CD4-positive, CD25-positive, alpha-beta regulatory T cell (primary cell): ENCODE data around the gene TMSB10. TPM values are rescaled to one million over a fixed set of nuclear protein-coding genes. Genes with fewer than 3 reads are reported as not detected.

Source experiments
- ATAC-seq, 2 donors: fragments of 150-1000 bp; cut with Tn5 transposase; one replicate each; pipeline ENCODE4 v1.10.0; 2021; ENCODE audit warnings: low read depth in 2 of 2, moderate number of reproducible peaks in 2 of 2, moderate library complexity in 1 of 2
- DNase-seq, 3 donors: peaks; one replicate each; pipeline versions ENCODE4 v3.0.0 to v3.0.0-alpha.2; 2012 to 2022; ENCODE audit warnings: mixed read lengths in 1 of 3
- H3K27ac ChIP-seq: one replicate; pipeline ENCODE4 v1.7.0; 2013; ENCODE audit warnings: mild to moderate bottlenecking, low read length; ENCODE audit not compliant: insufficient read depth, poor library complexity, severe bottlenecking
- H3K27me3 ChIP-seq: one replicate; pipeline ENCODE4 v1.7.0; 2013; ENCODE audit warnings: low read length; ENCODE audit not compliant: control insufficient read depth, insufficient read depth
- H3K36me3 ChIP-seq: one replicate; pipeline ENCODE4 v1.7.0; 2013; ENCODE audit warnings: mild to moderate bottlenecking, low read length, moderate library complexity; ENCODE audit not compliant: control insufficient read depth, insufficient read depth
- H3K4me1 ChIP-seq: 2 replicates; pipeline ENCODE4 v1.7.0; 2013; ENCODE audit warnings: mild to moderate bottlenecking, low read length; ENCODE audit not compliant: insufficient read depth, control insufficient read depth, poor library complexity, severe bottlenecking
- H3K4me3 ChIP-seq: one replicate; pipeline ENCODE4 v1.7.0; 2013; ENCODE audit warnings: low read depth, mild to moderate bottlenecking, low read length, moderate library complexity
- H3K9me3 ChIP-seq, 2 experiments: 1 replicate in 1 of 2; 2 replicates in 1 of 2; pipeline ENCODE4 v1.7.0; 2013; ENCODE audit warnings: low read length in 2 of 2, mild to moderate bottlenecking in 1 of 2, moderate library complexity in 1 of 2; ENCODE audit not compliant: control insufficient read depth in 2 of 2
- H3K27ac Mint-ChIP-seq, 3 donors: one replicate each; pipeline ENCODE4 v1.8.0; 2020 to 2022; ENCODE audit warnings: mild to moderate bottlenecking in 3 of 3, mixed read lengths in 3 of 3, moderate library complexity in 2 of 3
- H3K27me3 Mint-ChIP-seq: one replicate; pipeline ENCODE4 v1.8.0; 2022; ENCODE audit warnings: mild to moderate bottlenecking, mixed read lengths
- H3K36me3 Mint-ChIP-seq: one replicate; pipeline ENCODE4 v1.8.0; 2020; ENCODE audit warnings: mixed read lengths
- H3K4me1 Mint-ChIP-seq, 4 donors: one replicate each; pipeline ENCODE4 v1.8.0; 2020 to 2022; ENCODE audit warnings: mixed read lengths in 4 of 4, mild to moderate bottlenecking in 1 of 4
- H3K4me3 Mint-ChIP-seq, 4 donors: one replicate each; pipeline ENCODE4 v1.8.0; 2020 to 2022; ENCODE audit warnings: mild to moderate bottlenecking in 4 of 4, mixed read lengths in 4 of 4, moderate library complexity in 3 of 4
- H3K9me3 Mint-ChIP-seq, 7 donors: one replicate each; pipeline ENCODE4 v1.8.0; 2020 to 2022; ENCODE audit warnings: mixed read lengths in 7 of 7, mild to moderate bottlenecking in 3 of 7, moderate library complexity in 2 of 7
- polyA plus RNA-seq, 4 donors: library from polyadenylated mRNA; unstranded; fragments of 300-500 nt; fragmentation: Illumina TruSeq; gene quantifications; one replicate each; pipeline ENCODE4 v1.2.3, GENCODE V29; 2021
- total RNA-seq: library from RNA; stranded (reverse); gene quantifications from one replicate; pipeline ENCODE4 v1.2.3, GENCODE V29; 2022

Gene TMSB10
- total and polyA plus RNA-seq, 5 donors from 2014 or later: 2,468 to 10,693 (median 7,091) TPM

DNA sequence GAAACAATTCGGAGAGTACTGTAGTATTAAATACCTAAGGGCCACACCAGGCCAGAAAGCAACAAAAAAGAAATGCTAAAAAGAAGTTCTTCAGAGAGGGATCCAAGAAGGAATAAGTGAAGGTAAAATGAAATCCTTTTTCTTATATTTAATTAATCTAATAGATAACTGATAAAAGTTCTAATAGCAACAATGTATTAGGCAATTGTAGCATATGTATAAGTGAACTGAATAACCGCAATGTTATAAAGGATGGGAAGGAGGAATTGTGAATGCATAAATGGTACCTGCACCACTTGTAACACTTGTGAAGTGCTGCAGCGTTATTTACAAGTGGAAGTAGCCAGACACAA lies 21.8 kb downstream of the TMSB10 start:
- ATAC-seq: no peak
- H3K36me3 ChIP-seq: no peaks in the 10 kb centered on the region
- no peak for DNase-seq
- Mint-ChIP-seq H3K36me3 (peaks cover 3% of the 10 kb centered on the region), H3K9me3 (peaks cover 0 to 3% (median 0%) of the 10 kb centered on the region in 7 donors), H3K27ac (peak overlapping the region; percentile 95 to 100 (median 97)), H3K27me3 (no peaks in the 10 kb centered on the region), H3K4me1 (peaks cover 34 to 72% (median 49%) of the 10 kb centered on the region in 4 donors), H3K4me3 (peak overlapping the region; percentile 95 to 98 (median 97))
- H3K9me3 ChIP-seq: no peaks in the 10 kb centered on the region
- no peaks in the 10 kb centered on the region for H3K27me3 ChIP-seq
- peak overlapping the region; percentile 83 for H3K4me3 ChIP-seq
- H3K4me1 ChIP-seq: peaks cover 72% of the 10 kb centered on the region
- peak overlapping the region; percentile 82 for H3K27ac ChIP-seq

- Mint-ChIP-seq H3K27ac (peak overlapping the region; percentile 75 to 96 (median 79)), H3K36me3 (peaks cover 6% of the 10 kb centered on the region), H3K27me3 (no peaks in the 10 kb centered on the region), H3K4me3 (peak overlapping the region in 3 of 4 donors; percentile 36 to 69 (median 45)), H3K9me3 (no peaks in the 10 kb centered on the region), H3K4me1 (peaks cover 25 to 50% (median 38%) of the 10 kb centered on the region in 4 donors)
- ATAC-seq (no peak), DNase-seq (peak in 1 of 3 donors; percentile 33)
- H3K27ac ChIP-seq: no peak overlapping the region
- H3K4me3 ChIP-seq: peak overlapping the region; percentile 49
- H3K9me3 ChIP-seq: no peaks in the 10 kb centered on the region
- H3K4me1 ChIP-seq: peaks cover 46% of the 10 kb centered on the region
- no peaks in the 10 kb centered on the region for H3K27me3 ChIP-seq
- H3K36me3 ChIP-seq: no peaks in the 10 kb centered on the region
Observed at GRCh38 chr2:84931384-84931821, 25.9 kb downstream of the TMSB10 start.

DNA sequence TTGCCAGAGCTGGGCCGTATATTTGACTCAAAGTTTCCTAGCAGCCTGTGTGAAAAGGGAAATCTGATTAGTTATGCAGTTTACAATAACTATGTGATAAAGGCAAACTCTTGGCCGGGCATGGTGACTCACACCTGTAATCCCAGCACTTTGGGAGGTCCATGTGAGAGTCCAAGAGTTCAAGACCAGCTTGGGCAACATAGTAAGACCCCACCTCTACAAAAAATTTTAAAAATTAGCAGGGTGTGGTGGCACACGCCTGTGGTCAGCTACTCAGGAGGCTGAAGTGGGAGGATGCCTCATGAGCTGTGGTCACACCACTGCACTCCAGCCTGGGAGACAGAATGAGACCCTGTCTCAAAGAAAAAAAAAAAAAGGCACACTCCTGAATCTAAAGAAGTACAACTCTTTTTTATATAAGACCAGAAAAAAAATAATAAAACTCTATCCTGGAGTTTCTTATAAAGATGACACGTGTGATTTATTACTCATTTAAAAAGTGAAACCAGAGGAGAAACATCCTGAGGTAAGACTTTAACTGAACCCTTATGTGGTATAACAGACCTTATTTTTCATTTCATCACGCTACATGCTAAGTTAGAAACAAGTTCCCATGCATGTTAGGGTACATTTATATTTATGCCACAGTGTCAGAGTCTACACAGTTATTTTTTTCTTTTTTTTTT lies 32.9 kb downstream of the TMSB10 start:
- Histone ChIP-seq H3K36me3 (peaks cover 3% of the 10 kb centered on the region), H3K4me1 (peaks cover 19% of the 10 kb centered on the region), H3K9me3 (no peaks in the 10 kb centered on the region), H3K4me3 (peak overlapping the region; percentile 76), H3K27me3 (no peaks in the 10 kb centered on the region), H3K27ac (peak overlapping the region; percentile 95)
- peaks cover 3% of the 10 kb centered on the region for H3K36me3 Mint-ChIP-seq
- DNase-seq (peak; percentile 31 to 89 (median 76)), ATAC-seq (peak; percentile 73 to 77)
- H3K9me3 Mint-ChIP-seq: peaks cover 0 to 1% (median 0%) of the 10 kb centered on the region in 7 donors
- H3K4me3 Mint-ChIP-seq: peak overlapping the region; percentile 72 to 84 (median 78)
- H3K27me3 Mint-ChIP-seq: no peaks in the 10 kb centered on the region
- H3K27ac Mint-ChIP-seq: peak overlapping the region; percentile 95 to 97 (median 97)
- H3K4me1 Mint-ChIP-seq: peaks cover 12 to 44% (median 31%) of the 10 kb centered on the region in 4 donors

DNA sequence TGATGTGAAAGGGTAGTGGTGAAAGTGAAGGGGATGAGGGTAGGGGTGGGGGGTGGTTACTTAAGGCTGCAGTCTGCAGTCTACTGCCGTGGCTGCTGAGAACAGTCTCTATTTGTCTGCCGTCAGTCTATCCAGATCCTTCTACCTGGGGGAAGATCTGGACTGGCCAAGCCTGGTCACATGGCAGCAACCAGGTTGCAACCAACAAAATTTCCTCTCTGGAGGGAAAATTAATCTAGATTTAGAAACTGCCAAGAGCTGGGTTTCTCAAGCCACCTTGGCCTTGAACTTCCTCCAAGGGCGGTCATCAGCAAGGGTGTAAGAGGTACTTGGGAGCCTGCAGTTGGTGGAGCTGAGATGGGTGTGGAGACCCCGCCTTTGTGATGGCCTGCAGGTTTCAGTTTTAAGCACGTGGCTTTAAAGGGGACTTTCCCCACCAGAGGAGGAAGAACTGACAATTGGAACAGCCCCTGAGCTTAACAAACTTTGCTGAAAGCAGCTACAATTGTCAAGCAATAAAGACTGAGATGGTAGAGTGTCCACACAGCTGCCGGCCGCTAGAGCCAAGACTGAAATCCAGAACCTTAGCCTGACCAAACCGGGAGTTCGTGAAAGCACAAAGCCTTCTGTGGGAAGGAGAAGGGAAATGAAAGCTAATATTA lies 34.1 kb downstream of the TMSB10 start:
- Histone ChIP-seq H3K9me3 (no peaks in the 10 kb centered on the region), H3K27me3 (no peaks in the 10 kb centered on the region), H3K27ac (peak overlapping the region; percentile 95), H3K4me1 (peaks cover 19% of the 10 kb centered on the region), H3K4me3 (peak overlapping the region; percentile 76), H3K36me3 (peaks cover 3% of the 10 kb centered on the region)
- peaks cover 12 to 41% (median 32%) of the 10 kb centered on the region in 4 donors for H3K4me1 Mint-ChIP-seq
- H3K36me3 Mint-ChIP-seq: peaks cover 3% of the 10 kb centered on the region
- H3K27me3 Mint-ChIP-seq: no peaks in the 10 kb centered on the region
- H3K27ac Mint-ChIP-seq: peak overlapping the region; percentile 95 to 97 (median 97)
- DNase-seq (peak; percentile 71 to 98 (median 83)), ATAC-seq (peak; percentile 84 to 85)
- H3K9me3 Mint-ChIP-seq: peaks cover 0 to 1% (median 0%) of the 10 kb centered on the region in 7 donors
- H3K4me3 Mint-ChIP-seq: peak overlapping the region; percentile 72 to 84 (median 78)

DNA sequence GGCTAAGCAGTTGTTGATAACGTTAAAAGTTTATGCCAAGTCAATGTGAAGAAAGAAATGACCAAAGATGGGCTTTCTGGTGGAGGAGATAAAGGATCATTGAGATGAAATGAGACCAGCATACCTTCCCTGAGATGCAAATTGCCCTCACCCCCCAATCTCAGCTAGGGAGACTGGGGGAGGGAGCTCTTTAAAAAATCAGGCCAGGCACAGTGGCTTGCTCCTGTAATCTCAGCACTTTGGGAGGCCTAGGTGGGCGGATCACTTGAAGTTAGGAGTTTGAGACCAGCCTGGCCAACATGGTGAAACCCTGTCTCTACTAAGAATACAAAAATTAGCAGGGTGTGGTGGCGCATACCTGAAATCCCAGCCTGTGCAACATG lies 34.6 kb downstream of the TMSB10 start:
- Mint-ChIP-seq H3K36me3 (peaks cover 3% of the 10 kb centered on the region), H3K4me1 (peaks cover 12 to 47% (median 37%) of the 10 kb centered on the region in 4 donors), H3K27me3 (no peaks in the 10 kb centered on the region), H3K4me3 (peak overlapping the region; percentile 72 to 84 (median 78)), H3K27ac (peak overlapping the region; percentile 95 to 97 (median 97)), H3K9me3 (peaks cover 0 to 1% (median 0%) of the 10 kb centered on the region in 7 donors)
- Histone ChIP-seq H3K4me3 (peak overlapping the region; percentile 76), H3K27me3 (no peaks in the 10 kb centered on the region), H3K27ac (peak overlapping the region; percentile 95), H3K36me3 (peaks cover 3% of the 10 kb centered on the region), H3K9me3 (no peaks in the 10 kb centered on the region), H3K4me1 (peaks cover 20% of the 10 kb centered on the region)
- no peak for DNase-seq
- ATAC-seq: no peak

DNA sequence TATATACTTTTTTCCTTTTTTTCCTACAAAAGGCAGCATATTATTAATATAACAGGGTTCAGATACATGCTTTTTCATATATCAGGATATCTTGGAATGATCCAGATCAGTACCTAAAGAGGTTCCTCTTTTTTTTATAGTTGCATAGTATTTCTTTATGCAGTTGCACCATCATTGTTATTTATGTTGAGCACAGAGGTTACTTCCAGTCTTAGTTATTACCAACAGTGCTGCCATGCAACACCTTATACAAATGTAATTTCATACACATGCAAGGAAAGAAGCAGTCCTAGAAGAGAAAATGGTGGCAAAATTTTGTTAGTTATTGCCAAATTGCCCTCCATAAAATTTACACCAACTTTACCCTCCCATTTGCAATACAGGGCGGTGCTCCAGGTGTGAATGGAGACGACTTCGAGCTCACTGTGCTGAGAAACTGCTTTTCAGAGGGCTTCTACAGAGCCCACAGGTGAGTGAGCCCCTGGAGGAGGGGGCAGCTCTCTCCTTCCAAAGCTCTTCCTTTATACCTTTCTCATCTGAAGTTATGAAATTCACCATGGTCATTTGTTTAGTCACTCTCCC lies 35.5 kb downstream of the TMSB10 start:
- no peak for DNase-seq
- ATAC-seq: no peak
- Histone ChIP-seq H3K9me3 (no peaks in the 10 kb centered on the region), H3K4me1 (peaks cover 28% of the 10 kb centered on the region), H3K27ac (peak overlapping the region; percentile 95), H3K4me3 (no peak overlapping the region), H3K36me3 (peaks cover 3% of the 10 kb centered on the region), H3K27me3 (no peaks in the 10 kb centered on the region)
- Mint-ChIP-seq H3K27me3 (no peaks in the 10 kb centered on the region), H3K4me3 (no peak overlapping the region), H3K36me3 (no peaks in the 10 kb centered on the region), H3K4me1 (peaks cover 12 to 52% (median 40%) of the 10 kb centered on the region in 4 donors), H3K9me3 (peaks cover 0 to 1% (median 0%) of the 10 kb centered on the region in 7 donors), H3K27ac (peak overlapping the region in 2 of 3 donors; percentile 1 to 62)

DNA sequence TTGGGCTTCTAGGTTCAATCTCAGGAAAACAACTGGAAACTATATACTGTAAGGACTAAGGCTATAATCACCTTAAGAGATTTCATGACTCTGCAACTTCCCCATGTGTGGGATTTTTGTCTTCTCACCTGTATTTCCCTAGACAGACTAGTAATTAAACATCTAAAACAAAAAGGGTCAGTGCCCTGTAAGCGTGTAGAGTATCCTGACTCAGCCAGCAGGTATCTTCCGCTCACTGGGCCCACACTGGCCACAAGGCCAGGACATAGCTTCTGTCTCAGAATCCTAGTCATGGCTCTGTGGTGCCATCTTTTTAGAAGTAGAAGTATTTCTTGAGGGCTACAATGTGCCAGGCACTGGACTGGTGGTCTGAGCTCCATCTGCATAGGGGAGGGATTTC lies 36.7 kb downstream of the TMSB10 start:
- ATAC-seq: no peak
- H3K27ac ChIP-seq: no peak overlapping the region
- Mint-ChIP-seq H3K4me3 (no peak overlapping the region), H3K27ac (peak overlapping the region in 1 of 3 donors; percentile 20), H3K27me3 (no peaks in the 10 kb centered on the region), H3K36me3 (no peaks in the 10 kb centered on the region), H3K4me1 (peaks cover 17 to 59% (median 43%) of the 10 kb centered on the region in 4 donors), H3K9me3 (no peaks in the 10 kb centered on the region)
- peaks cover 3% of the 10 kb centered on the region for H3K36me3 ChIP-seq
- H3K9me3 ChIP-seq: no peaks in the 10 kb centered on the region
- no peak overlapping the region for H3K4me3 ChIP-seq
- DNase-seq: no peak
- H3K27me3 ChIP-seq: no peaks in the 10 kb centered on the region
- peaks cover 37% of the 10 kb centered on the region for H3K4me1 ChIP-seq
